Raji (cell line): ENCODE data around the gene ANK2.

Source experiments
- POLR2A ChIP-seq: IDR thresholded peaks from 2 replicates; pipeline ENCODE4 v1.6.1; 2011; ENCODE audit warnings: low read depth, low read length, control low read depth; ENCODE audit not compliant: insufficient read depth

The ANK2 gene

DNA sequence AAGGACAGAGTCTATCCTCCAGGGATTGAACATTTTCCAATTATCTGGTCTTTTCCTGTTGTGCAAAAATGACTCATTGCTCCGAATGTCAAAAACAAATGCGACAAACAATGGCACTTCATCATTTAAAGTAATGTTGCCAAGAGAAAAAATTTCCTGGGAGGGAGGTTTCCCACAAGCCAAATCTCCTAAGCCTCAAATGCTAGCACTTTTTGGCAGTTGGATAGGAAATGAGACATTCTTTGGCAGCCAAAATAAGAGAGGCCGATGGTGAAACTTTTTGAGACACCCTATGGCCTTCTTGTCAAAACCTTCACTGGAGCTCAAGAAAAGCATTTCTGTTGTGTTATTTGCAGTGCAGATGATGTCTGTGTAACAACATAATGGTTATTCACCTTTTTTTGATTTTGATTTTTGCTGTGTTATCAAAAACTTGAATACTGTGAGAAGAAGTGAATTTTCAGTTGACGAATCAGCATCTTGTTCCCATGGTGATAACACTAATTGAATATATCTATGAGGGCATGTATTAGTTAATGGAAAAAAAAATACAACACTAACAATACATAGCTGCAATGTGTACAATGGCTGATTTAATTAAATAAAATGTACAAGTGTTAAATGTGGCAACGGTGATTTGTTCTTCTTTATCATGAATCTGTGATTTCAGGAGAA, 333.8 kb downstream of the ANK2 start:
- no peak for TF ChIP-seq POLR2A

DNA sequence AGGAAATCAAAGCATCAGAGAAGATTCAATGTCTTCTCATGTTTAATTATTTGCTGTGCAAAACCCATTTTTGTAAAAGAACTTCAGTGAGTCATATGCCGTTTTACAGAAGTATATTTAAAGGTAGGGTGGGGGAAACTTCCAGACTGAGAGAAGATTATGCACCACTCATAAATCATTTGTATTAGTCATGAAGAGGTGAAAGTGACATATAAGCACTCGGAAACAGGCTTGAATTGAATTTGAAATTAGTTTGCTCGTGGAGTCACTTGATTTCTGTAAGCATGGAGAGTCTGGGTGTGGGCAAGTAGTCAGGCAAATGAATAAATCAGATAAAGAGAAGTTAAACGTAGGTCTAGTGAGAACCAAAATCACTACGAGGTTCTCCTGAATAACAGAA, 335.1 kb downstream of the ANK2 start:
- no peak for TF ChIP-seq POLR2A

DNA sequence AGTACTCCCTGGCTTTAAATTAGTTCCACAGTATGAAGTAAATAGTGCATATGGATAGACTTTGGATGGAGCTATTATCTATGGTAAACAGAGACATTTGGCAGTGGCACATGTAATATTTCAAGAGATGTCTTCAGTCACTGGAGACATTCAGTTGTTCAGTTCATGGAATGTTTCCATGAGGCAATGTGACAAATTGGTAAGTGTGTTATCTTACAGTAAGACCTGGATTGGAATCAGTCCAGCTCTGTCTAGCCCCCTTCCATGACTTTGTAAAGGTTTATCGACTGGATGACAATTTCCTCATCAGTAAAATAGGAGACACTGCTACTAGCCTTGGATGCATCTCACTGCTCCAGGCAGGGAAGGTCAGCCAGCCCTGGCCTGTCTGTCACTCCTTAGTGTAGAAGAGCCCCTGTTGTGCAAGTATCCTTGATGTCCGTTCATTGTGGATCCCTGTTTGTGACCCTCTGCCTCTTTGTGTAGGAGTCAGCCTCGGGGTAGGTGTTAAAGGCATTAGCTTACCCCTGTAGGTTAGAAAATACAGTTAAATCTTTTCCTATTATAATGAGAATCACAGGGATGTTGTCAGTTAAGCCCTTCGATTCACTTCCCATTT, 335.9 kb downstream of the ANK2 start:
- TF ChIP-seq POLR2A = no peak

DNA sequence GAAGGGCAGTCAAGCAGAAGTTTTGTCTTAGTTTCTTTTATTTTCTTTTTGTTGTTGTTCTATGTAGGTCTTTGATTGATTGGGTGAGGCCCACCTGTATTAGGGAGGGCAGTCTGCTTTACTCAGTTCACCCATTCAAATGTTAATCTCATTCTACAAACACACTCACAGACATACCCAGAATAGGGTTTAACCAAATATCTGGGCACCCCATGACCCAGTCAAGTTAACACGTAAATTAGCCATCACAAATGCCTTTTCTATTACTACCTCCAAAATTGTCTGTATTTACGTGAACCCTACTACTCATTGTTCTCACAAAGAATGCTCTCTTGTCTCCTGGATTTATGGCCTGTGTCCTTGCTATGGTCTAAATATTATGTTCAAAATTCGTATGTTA, 339.7 kb downstream of the ANK2 start:
- no peak for TF ChIP-seq POLR2A

DNA sequence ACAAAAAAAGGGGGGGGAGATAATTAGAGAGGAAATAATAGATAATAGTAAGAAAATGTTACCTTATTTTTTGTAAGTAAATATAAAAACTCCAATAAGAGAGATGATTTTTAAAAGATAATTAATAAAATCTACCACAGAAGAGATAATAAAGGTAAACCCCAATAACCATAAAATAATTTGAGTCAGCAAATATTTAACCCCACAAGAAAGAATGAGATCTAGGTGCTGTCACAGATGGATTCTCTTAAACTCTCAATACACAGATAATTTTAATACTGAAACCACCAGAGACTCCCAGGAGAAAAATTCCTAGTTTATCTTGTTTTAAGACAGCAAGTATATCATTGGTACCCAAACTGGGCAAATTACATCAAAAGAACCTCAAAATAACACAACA, 341.4 kb downstream of the ANK2 start:
- TF ChIP-seq POLR2A = no peak

DNA sequence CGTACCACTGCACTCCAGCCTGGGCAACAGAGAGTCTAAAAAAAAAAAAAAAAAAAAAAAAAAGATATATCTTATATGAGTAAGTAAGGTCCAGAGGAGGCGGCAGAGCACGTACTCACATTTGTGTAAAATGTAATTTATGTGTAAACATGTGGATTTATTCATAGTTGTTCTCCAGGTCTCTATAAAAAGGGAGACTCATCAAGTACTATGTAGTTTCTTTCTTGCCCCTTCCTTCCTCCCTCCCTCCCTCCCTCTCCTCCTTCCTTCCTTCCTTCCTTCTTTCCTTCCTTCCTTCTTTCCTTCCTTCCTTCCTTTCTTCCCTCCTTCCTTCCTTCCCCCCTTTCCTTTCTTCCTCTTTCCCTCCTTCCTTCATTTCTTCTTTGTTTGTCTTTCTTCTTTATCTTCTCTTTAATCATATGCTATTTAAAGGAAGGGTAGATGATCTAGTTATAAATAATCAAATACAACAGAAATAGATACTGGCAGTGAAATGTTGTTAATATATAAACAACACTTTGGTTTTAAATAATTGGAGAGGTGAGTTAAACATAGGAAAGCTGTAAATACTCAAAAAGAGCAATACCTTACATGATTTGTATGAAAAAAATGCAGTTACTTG, 344.8 kb downstream of the ANK2 start:
- TF ChIP-seq POLR2A = no peak

DNA sequence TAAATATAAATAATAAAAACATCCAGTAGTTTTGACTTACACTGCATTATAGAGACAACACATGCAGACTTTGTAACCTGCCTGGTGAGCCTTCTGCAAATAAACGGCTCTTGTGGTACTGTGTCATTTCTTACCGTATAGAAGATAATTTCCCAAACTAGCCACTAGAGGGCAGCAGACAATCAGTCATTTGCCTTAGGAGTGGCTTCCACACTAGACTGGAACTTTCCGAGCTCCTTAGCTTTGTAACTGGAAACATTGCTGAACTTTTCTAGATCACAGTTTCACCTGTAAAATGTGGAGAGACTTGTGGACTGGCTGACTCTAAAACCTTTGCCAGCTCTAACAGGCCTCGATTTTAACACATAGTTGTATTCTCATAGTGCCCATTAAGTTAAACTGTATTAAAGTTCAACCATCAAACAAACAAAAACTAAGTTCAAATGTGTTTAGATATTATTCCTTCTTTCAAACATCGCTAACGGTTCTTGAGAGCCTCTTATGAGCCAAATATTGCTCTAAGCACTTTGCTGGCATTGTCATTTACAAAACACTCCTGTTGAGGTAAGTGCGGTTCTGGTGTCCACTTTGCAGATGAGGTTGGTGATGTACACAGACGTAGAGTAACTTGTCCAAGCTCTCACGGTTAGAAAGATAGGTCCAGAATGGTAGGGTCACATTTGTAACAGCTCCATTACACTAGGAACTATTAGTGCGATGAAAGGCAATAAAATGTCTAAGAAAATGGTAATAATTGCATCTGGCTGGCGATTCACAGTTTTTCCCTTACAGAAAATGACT, 345.5 kb downstream of the ANK2 start:
- no peak for TF ChIP-seq POLR2A

DNA sequence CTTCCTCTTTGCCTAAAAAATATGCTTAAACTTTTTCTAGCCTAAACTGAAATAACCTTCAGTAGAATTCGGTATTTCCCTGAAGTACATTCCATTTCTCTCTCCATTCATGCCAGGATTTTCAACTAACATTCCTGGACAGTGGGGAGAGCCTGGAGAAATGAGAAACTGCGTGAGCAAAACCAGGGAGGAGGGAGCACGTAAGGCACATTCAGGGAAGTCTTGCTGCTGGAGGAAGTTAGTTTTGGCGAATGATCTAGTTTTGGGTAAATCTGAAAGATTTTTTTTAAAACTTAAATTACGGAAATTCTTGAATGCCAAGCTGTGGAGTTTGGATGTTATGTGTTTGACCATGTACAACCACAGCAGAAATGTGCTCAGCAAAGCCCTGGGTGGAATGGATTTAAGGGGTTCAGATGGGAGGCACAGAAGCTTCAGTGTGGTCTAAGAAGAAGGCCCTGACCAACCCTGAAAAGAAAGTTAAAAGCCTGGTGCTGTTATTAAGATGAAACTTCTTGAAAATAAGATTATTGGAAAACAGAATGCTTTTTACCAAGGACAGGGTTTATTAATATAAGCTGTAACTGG, 347.8 kb downstream of the ANK2 start:
- no peak for TF ChIP-seq POLR2A

DNA sequence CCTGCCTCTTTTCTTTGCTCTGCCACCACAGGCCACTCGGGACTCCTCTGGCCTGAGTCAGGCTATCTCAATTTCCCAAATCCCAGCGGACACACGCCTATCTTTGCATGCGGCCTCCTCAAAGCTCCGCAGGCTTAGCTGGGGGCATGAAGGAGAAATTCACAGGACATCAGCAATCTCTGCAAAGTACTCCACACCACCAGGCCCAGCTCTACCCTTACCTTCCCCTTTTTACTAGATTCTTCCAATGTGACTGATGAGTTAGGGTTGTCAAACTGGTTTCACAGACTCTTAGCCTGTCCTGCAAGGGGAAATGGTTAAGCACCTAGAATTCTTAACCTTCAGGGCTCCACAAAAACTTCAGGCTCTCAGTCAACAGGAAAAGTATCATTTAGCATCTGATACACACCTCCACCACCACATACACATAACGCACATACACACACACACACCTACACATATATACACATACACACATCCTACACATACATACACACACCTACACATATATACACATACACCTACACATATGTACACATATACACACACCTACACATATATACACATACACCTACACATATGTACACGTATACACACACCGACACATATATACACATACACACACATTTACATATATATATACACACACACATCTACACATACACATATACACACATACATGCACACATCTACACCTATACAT, 349.1 kb downstream of the ANK2 start:
- no peak for TF ChIP-seq POLR2A

DNA sequence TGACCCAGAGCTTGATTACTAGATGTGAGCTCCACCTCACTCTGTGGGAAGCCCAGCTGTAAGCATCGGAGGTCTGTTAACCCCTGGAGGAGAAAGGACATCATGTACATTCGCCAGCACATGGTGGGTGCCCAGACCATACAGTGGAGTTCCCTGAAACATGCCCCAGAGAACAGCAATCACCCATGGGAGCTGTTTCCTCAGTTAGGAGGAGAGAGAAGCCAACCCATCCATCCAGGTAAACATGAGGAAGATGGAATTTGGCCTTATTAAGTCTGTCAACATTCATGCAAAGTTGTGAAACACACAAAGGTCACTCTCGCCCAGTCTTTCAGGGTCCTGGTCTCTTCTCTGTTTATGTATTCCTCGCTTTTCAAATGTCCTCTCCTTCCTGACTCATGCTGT, 354.7 kb downstream of the ANK2 start:
- no peak for TF ChIP-seq POLR2A

DNA sequence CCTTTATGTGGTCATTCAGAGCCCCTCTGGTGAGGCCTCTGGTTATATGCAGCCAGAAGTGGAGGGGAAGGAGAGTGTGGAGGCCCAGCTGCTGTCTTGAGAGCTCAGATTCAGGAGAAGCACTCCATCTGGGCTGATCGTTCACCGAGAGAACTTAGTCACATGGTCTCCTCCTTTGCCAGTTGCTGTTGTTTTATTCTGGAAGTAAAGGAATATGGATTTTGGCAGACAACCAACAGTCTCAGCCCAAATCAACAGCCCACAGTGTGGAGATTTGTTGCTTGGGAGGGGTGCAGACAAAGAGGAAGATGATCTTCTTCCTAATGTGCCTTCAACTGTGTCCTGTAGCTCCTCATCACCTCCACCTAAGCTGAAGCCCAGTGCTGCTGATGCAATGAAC, 355.4 kb downstream of the ANK2 start:
- no peak for TF ChIP-seq POLR2A

DNA sequence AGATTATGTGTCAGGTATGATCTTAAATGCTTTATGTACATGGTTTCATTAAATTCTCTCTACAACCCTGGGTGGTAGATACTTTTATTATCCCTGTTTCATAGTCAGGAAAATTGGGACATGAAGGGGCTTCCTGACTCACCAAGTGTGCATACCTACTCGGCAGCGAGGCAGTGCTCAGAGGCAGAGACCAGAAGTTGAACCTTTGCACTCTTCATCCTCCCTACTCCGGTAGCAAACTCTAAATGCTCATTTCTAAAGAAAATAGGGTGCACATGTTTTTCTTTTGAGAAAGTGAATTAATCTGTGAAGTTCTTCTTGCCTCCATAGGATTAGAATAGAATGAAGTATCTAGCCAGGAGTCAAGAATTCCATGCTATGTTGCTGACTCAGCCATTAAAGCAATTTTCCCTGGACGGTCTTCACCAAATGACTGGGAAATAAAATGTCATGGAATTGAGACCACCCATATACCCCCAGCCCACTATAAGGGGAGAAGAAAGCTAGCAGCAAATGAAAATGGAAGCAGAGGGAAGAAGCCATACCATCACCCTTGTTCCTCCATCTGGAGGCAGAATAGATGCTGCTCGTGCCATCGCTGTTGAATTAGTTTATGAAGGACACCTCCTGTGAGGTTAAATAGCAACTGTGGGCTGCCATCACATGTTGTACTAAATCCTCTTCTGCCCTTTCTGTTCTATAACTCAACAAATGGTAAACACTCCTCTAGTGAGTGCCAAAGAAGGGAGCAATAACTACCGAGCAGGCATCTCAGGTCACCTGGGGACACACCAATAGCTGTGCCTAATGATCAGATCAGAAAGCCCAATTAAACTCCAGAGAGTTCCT, 356.6 kb downstream of the ANK2 start:
- TF ChIP-seq POLR2A = no peak

DNA sequence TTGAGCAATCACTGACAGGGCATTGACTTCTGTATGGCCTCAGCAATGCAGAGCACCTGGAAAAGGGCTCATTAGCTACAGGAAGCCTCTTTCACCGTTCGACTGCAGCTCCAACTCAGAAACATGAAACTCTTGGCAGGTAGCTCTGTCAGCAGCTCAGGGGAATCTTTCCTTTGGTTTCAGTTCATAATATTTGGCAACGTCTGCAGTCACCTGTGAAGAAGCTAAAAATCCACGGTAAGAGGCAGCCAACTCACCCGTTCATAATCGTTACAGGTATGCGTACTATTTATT, 357.2 kb downstream of the ANK2 start:
- no peak for TF ChIP-seq POLR2A

DNA sequence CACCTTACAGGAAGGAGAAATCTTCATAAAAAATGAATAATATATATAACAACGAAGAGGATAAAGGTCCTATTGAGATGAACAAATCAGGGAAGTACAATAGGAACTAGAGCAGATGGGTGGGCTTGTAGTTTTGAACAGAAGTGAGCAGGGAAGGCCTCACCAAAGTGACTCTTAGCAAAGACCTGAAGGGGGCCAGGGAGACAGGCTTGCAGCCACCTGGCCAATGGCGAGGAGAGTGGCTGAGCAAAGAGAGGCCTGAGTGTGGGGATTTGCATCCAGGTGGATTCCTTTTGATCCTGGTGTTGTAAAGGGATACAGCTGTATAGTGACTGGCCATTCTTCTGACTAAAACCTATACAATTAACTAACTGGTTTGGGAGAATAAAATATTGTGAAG, 358.0 kb downstream of the ANK2 start:
- TF ChIP-seq POLR2A = no peak
